HEK293 (cell line): ENCODE results near the gene CYP4F22.

Experiments used
- CTCF ChIA-PET: fragments of 350-600 bp; formaldehyde crosslinking; extraction: SDS; loops from one replicate; lab custom pipeline; 2021; ENCODE audit warnings: antibody characterized with exemption; lab: Yijun Ruan, JAX
- POLR2A ChIA-PET: fragments of 300-600 bp; formaldehyde crosslinking; extraction: SDS; loops from one replicate; lab custom pipeline; 2020; ENCODE audit warnings: antibody characterized with exemption, inconsistent platforms; lab: Yijun Ruan, JAX
- H3K27ac ChIP-seq: fragments of 200-500 bp; sonication (Bioruptor generic); 2 replicates; pipeline ENCODE4 v1.5.1; 2014; ENCODE audit warnings: low read depth, low read length, control low read depth, inconsistent platforms; ENCODE audit errors: extremely low read depth
- H3K36me3 ChIP-seq, 2 experiments: fragments of 200-500 bp in 1 of 2; sonication (Bioruptor generic) in 1 of 2; 1 replicate in 1 of 2; 2 replicates in 1 of 2; pipeline ENCODE4 v1.5.1; 2014 to 2017; ENCODE audit warnings: inconsistent platforms in 2 of 2, low read length in 2 of 2; ENCODE audit not compliant: control insufficient read depth in 2 of 2, insufficient read depth in 1 of 2
- H3K4me1 ChIP-seq: fragments of 200-500 bp; sonication (Bioruptor generic); 2 replicates; pipeline ENCODE4 v1.5.1; 2014; ENCODE audit warnings: mild to moderate bottlenecking, low read length, inconsistent platforms; ENCODE audit not compliant: control insufficient read depth, insufficient read depth
- H3K4me3 ChIP-seq: 2 replicates; pipeline ENCODE4 v1.5.1; 2011; ENCODE audit warnings: low read depth, mild to moderate bottlenecking, control low read depth, low read length, moderate library complexity
- H3K9me3 ChIP-seq: fragments of 200-500 bp; sonication (Bioruptor generic); 2 replicates; pipeline ENCODE4 v1.5.1; 2014; ENCODE audit warnings: low read depth, low read length, inconsistent platforms; ENCODE audit not compliant: control insufficient read depth, insufficient read depth
- ATF2 ChIP-seq: fragments of 450-650 bp; formaldehyde crosslinking; IDR thresholded peaks from 2 replicates; pipeline ENCODE4 v1.5.1; 2016; ENCODE audit warnings: missing biosample characterization, missing genetic modification characterization, low read depth
- GLI4 ChIP-seq: fragments of 450-650 bp; formaldehyde crosslinking; IDR thresholded peaks from 2 replicates; pipeline ENCODE4 v1.5.1; 2016; ENCODE audit warnings: missing biosample characterization, missing genetic modification characterization
- HOXC10 ChIP-seq: sonication (generic); formaldehyde crosslinking; IDR thresholded peaks from 2 replicates; pipeline ENCODE4 v1.8.1; 2023; ENCODE audit warnings: mild to moderate bottlenecking, missing genetic modification reagents
- HOXD13 ChIP-seq: sonication (generic); formaldehyde crosslinking; IDR thresholded peaks from 2 replicates; pipeline ENCODE4 v1.8.0; 2022; ENCODE audit warnings: missing genetic modification reagents, borderline replicate concordance
- KLF7 ChIP-seq: fragments of 450-650 bp; formaldehyde crosslinking; IDR thresholded peaks from 2 replicates; pipeline ENCODE4 v1.5.1; 2016; ENCODE audit warnings: missing biosample characterization, missing genetic modification characterization, borderline replicate concordance
- MEIS1 ChIP-seq: sonication (generic); formaldehyde crosslinking; IDR thresholded peaks from 2 replicates; pipeline ENCODE4 v1.8.1; 2022; ENCODE audit warnings: missing genetic modification reagents, mild to moderate bottlenecking, borderline replicate concordance
- MZF1 ChIP-seq: fragments of 450-650 bp; formaldehyde crosslinking; IDR thresholded peaks from 2 replicates; pipeline ENCODE4 v1.5.1; 2017; ENCODE audit warnings: missing biosample characterization, missing genetic modification characterization, borderline replicate concordance
- PATZ1 ChIP-seq: fragments of 450-650 bp; formaldehyde crosslinking; IDR thresholded peaks from 2 replicates; pipeline ENCODE4 v1.5.1; 2016; ENCODE audit warnings: missing biosample characterization, missing genetic modification characterization
- PBX3 ChIP-seq: sonication (generic); formaldehyde crosslinking; IDR thresholded peaks from 2 replicates; pipeline ENCODE4 v1.8.1; 2022; ENCODE audit warnings: mild to moderate bottlenecking, moderate library complexity, missing genetic modification reagents
- REPIN1 ChIP-seq: fragments of 450-650 bp; formaldehyde crosslinking; IDR thresholded peaks from 2 replicates; pipeline ENCODE4 v1.5.1; 2017; ENCODE audit warnings: missing biosample characterization, missing genetic modification characterization, low read depth
- SETDB1 ChIP-seq: IDR thresholded peaks from one replicate; pipeline ENCODE4 v1.6.1; 2017; ENCODE audit warnings: mild to moderate bottlenecking, low read length, moderate library complexity, mixed read lengths; ENCODE audit not compliant: insufficient read length
- SP2 ChIP-seq: fragments of 450-650 bp; formaldehyde crosslinking; IDR thresholded peaks from 2 replicates; pipeline ENCODE4 v1.5.1; 2016; ENCODE audit warnings: missing biosample characterization, missing genetic modification characterization
- TSHZ1 ChIP-seq: fragments of 450-650 bp; formaldehyde crosslinking; IDR thresholded peaks from 2 replicates; pipeline ENCODE4 v1.5.1; 2016; ENCODE audit warnings: missing biosample characterization, missing genetic modification characterization, borderline replicate concordance
- YY1 ChIP-seq: fragments of 450-650 bp; formaldehyde crosslinking; IDR thresholded peaks from 2 replicates; pipeline ENCODE4 v1.5.1; 2018; ENCODE audit warnings: missing biosample characterization, missing genetic modification characterization
- ZBTB17 ChIP-seq: fragments of 450-650 bp; formaldehyde crosslinking; IDR thresholded peaks from 2 replicates; pipeline ENCODE4 v1.5.1; 2016; ENCODE audit warnings: missing biosample characterization, missing genetic modification characterization
- ZBTB48 ChIP-seq: fragments of 450-650 bp; formaldehyde crosslinking; IDR thresholded peaks from 2 replicates; pipeline ENCODE4 v1.5.1; 2016; ENCODE audit warnings: missing biosample characterization, missing genetic modification characterization
- ZFHX2 ChIP-seq: fragments of 450-650 bp; formaldehyde crosslinking; conservative IDR thresholded peaks from 2 replicates; pipeline ENCODE4 v1.5.1; 2016; ENCODE audit warnings: missing biosample characterization, missing genetic modification characterization
- ZIC2 ChIP-seq: fragments of 450-650 bp; formaldehyde crosslinking; IDR thresholded peaks from 2 replicates; pipeline ENCODE4 v1.5.1; 2016; ENCODE audit warnings: missing biosample characterization, missing genetic modification characterization
- ZNF114 ChIP-seq: fragments of 450-650 bp; formaldehyde crosslinking; IDR thresholded peaks from 2 replicates; pipeline ENCODE4 v1.5.0; 2017; ENCODE audit warnings: missing biosample characterization, missing genetic modification characterization
- ZNF121 ChIP-seq: fragments of 450-650 bp; formaldehyde crosslinking; IDR thresholded peaks from 2 replicates; pipeline ENCODE4 v1.5.1; 2016; ENCODE audit warnings: missing biosample characterization, missing genetic modification characterization
- ZNF274 ChIP-seq, 2 experiments: fragments of 200-500 bp in 1 of 2; fragments of 450-650 bp in 1 of 2; sonication (Bioruptor generic) in 1 of 2; formaldehyde crosslinking in 1 of 2; IDR thresholded peaks; 2 replicates each; pipeline versions ENCODE4 v1.5.1 to v1.6.1; 2014 to 2016; ENCODE audit warnings: borderline replicate concordance in 1 of 2, inconsistent platforms in 1 of 2, low read length in 1 of 2, missing biosample characterization in 1 of 2, missing genetic modification characterization in 1 of 2
- ZNF302 ChIP-seq: fragments of 450-650 bp; formaldehyde crosslinking; IDR thresholded peaks from 2 replicates; pipeline ENCODE4 v1.5.1; 2016; ENCODE audit warnings: missing biosample characterization, missing genetic modification characterization, low read depth
- ZNF311 ChIP-seq: fragments of 450-650 bp; formaldehyde crosslinking; IDR thresholded peaks from 2 replicates; pipeline ENCODE4 v1.5.1; 2017; ENCODE audit warnings: missing biosample characterization, missing genetic modification characterization, borderline replicate concordance
- ZNF341 ChIP-seq: fragments of 450-650 bp; formaldehyde crosslinking; IDR thresholded peaks from 2 replicates; pipeline ENCODE4; 2016; ENCODE audit warnings: low read depth, missing biosample characterization, missing genetic modification characterization
- ZNF398 ChIP-seq: fragments of 450-650 bp; formaldehyde crosslinking; IDR thresholded peaks from 2 replicates; pipeline ENCODE4 v1.5.1; 2017; ENCODE audit warnings: missing biosample characterization, missing genetic modification characterization
- ZNF416 ChIP-seq: fragments of 450-650 bp; formaldehyde crosslinking; IDR thresholded peaks from 2 replicates; pipeline ENCODE4 v1.5.1; 2016; ENCODE audit warnings: missing biosample characterization, missing genetic modification characterization
- ZNF600 ChIP-seq: fragments of 450-650 bp; formaldehyde crosslinking; IDR thresholded peaks from 2 replicates; pipeline ENCODE4 v1.5.1; 2016; ENCODE audit warnings: missing biosample characterization, missing genetic modification characterization
- ZNF792 ChIP-seq: fragments of 450-650 bp; formaldehyde crosslinking; IDR thresholded peaks from 2 replicates; pipeline ENCODE4 v1.5.1; 2016; ENCODE audit warnings: missing biosample characterization, missing genetic modification characterization
- ZNF837 ChIP-seq: fragments of 450-650 bp; formaldehyde crosslinking; IDR thresholded peaks from 2 replicates; pipeline ENCODE4 v1.5.1; 2016; ENCODE audit warnings: missing biosample characterization, missing genetic modification characterization
- ZNF843 ChIP-seq: fragments of 450-650 bp; formaldehyde crosslinking; IDR thresholded peaks from 2 replicates; pipeline ENCODE4 v1.5.1; 2016; ENCODE audit warnings: missing biosample characterization, missing genetic modification characterization

The CYP4F22 gene

GRCh38 chr19:15563325-15563794 is 55.0 kb downstream of the CYP4F22 start:
- Histone ChIP-seq H3K36me3 (no peaks in the 10 kb centered on the region), H3K4me3 (no peak overlapping the region), H3K4me1 (peaks cover 3% of the 10 kb centered on the region; the same call in 1 of the 2 replicates), H3K27ac (no peak overlapping the region), H3K9me3 (no peaks in the 10 kb centered on the region)
- ChIA-PET POLR2A (interaction anchor here (1.1 kb wide), 1 partner anchor 144 kb away, joined by 4 read pairs; the partner anchor contains the start of gene AKAP8L), CTCF (no interaction called here)
- TF ChIP-seq ZNF114 (no peak), ZNF843 (no peak), KLF7 (tag by site-specific recombination) (no peak), MZF1 (tag by site-specific recombination) (no peak), ZNF837 (tag by site-specific recombination) (no peak), YY1 (no peak), ZNF416 (tag by site-specific recombination) (no peak), ATF2 (no peak), ZIC2 (tag by site-specific recombination) (peak; percentile 64), PBX3 (CRISPR knock-in tag) (no peak), REPIN1 (tag by site-specific recombination) (no peak), ZNF398 (tag by site-specific recombination) (no peak), ZNF302 (tag by site-specific recombination) (no peak), SETDB1 (no peak), PATZ1 (tag by site-specific recombination) (peak; percentile 51; the same call in 1 of the 2 replicates), ZFHX2 (tag by site-specific recombination) (no peak), SP2 (peak; percentile 16; the same call in 1 of the 2 replicates), ZNF792 (tag by site-specific recombination) (no peak), ZNF311 (tag by site-specific recombination) (no peak), HOXD13 (no peak), HOXC10 (CRISPR knock-in tag) (no peak), TSHZ1 (no peak), ZNF600 (no peak; the same call in 1 of the 2 replicates), ZNF341 (tag by site-specific recombination) (no peak), ZBTB17 (tag by site-specific recombination) (peak; percentile 96), ZBTB48 (tag by site-specific recombination) (0 out of 2 replicates have a peak, but pooled peaks have one; percentile 31), ZNF121 (tag by site-specific recombination) (no peak), ZNF274 (IDR thresholded peaks at IDR 0.05; ENCODE audit: low read length) (no peak), ZNF274 (tag by site-specific recombination; IDR thresholded peaks at IDR 0.05; ENCODE audit: borderline replicate concordance) (no peak), MEIS1 (CRISPR knock-in tag) (no peak), GLI4 (no peak)
